Esophagus squamous epithelium (tissue), 4 donors: ENCODE data around the gene MAP2K7.

Experiments
- CTCF ChIP-seq, 6 experiments: fragments of 450-650 bp in 4 of 6; fragments of 200-600 bp in 2 of 6; sonication (generic) in 2 of 6; IDR thresholded peaks; one replicate each; pipeline ENCODE4 v1.5.1; 2016 to 2019; ENCODE audit warnings: antibody characterized with exemption in 6 of 6, mild to moderate bottlenecking in 4 of 6, moderate library complexity in 4 of 6
- POLR2A ChIP-seq, 4 donors: fragments of 450-650 bp; IDR thresholded peaks; one replicate each; pipeline ENCODE4 v1.6.1; 2017; ENCODE audit warnings: antibody characterized with exemption in 4 of 4, mild to moderate bottlenecking in 4 of 4, moderate library complexity in 3 of 4

DNA sequence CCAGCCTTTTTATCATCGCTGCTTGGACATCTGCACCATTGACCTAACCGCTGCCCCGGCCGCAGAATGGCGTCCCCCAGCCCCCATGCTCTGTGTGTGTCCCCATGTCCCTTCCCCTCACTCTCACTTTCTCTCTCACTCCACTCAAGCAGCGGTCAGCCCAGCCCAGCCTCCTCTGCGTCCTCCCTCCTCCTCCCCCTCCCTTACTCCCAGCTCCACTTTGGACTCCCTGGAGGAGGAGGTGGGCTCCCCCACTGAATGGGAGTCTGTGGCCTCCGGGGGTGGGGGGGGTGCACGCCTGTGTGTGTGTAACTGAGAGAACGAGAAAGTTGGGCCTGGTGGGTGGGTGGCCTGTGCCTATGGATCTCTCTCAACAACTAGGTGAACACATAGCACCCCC, 2.2 kb downstream of the MAP2K7 start:
- TF ChIP-seq CTCF (IDR thresholded peaks at IDR 0.05): no peak
- TF ChIP-seq POLR2A (IDR thresholded peaks at IDR 0.05): no peak
